ENCODE results near the gene CTSE.

Gene CTSE

DNA sequence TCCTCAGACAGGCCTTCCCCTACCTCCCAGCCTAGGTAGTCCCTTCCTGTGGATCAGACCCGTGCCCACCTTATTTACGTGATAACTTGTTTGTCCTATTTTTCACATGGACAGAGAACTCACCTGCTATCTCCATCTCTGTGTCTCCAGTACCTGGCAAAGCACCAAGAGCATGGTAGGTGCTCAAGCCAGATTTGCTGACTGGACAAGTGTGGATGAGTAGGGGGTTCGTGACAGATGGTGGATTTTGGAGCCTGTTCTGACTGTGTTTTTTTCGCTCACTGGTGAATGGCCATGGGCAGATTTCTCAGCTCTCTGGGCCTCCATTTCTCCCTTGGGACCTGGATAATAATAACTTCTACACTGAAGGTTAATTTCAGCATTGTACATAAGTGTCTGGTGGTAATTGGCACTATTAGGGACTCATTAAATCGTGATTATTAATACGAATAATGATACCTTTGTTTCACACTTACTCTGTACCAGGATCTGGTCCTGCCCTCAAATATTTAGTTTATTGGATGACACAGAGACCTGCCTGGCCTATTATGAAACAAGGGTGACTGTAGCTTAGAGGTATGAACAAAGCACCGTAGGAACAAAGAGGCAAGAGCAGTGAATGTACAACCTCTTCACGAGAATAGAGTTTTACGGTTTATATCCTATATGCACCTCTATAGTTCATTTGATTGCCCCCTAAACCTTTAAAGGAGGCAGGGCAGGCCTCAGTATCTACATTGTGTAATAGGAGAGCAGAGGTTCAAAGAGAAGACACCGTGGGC lies 56.0 kb downstream of the CTSE start:
- no peak for DNase-seq

DNA sequence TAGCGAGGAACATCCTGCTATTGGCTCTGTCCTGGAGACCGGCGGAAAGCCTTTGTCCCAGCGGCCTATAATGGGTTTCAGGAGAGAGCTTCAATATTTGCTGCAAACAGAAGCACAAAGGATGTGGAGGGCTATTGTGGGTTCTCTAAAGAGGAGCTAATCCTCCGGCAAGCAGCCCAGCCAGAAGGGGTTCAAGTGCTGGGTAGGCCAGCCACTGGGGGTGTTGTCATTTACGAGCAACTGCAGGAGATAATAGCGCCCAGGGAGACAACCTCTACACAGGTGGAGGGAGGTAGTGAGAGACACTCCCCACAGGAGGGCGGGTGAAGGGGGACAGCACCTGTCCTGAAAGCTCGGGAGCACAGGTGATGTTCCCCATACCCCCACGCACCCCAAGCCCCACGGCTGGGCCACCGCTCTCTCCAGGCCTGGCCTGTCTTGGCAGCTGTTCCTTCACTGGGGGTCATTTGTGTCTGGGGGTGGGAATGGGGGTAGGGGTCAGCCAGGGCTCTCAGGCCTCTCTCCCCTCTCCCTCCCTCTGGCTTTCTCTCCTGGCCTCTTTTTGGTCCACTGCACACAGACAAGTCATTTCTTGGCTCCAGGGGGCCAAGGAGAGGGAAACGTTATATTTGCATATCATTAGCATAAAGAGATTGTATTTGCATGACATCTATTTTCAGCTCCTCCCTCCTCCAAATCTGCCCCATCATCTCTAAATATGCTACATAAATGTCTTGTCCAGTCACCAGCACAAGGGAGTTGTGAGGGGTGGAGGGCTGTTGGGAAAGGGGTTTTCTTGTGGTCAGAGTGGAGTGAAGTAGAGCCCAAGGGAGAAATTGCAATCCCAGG lies 58.4 kb downstream of the CTSE start:
- no peak for DNase-seq

DNA sequence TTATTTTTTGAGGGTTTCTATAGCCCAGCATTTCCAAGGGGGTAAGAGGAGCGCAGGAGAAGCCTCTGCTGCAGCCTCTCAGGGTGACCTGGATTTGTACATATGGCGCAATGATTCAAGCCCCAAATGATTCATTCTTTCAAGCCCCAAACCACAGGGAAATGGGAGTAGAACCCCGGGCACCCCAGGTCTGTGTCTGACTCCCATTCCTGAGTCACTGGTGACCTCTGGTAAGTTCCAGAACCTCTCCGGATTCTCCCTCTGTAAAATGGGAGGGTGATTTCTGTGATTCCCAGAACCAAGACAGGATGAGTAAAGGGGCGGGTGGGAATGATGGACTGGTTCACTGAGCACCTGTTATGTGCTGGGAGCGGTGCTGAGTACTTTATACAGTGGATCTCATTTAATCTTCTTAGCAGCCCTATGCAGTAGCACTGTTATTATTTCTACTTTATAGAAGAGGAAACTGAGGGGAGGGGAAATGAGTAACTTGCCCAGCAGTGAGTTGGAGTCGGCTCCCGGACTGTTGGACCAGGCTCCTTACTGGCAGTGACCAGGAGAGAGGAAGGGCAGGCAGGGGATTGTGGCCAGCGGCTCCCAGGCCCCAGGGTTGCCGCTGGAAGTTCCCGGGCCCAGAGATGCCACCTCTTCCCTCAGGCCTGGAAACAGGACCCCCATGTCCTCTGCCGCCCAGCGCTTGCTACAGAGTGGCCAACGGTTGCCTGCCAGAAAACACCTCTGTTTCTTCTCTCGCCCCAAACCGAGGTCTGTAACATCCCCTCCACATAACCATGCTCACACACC lies 60.1 kb downstream of the CTSE start:
- no peak for DNase-seq

DNA sequence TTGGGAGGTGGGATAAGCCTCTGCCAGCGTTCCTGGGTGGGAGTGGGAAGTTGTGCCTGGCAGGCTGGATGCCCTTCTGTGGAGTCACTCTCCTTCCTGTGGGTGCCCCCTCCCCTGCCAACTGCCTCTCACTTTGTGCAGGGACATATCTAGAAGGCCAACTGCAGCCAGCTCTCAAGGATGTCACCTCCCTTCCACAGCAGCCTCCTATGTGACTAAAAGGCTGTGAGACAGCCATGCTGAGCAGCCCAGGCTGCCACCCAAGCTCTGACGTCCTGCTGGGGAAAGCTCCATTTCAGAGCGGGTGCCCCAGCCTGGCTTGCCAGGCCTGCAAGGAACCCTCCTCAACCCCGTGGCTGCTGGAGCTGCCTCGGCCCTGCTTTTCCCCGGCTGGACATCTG lies 60.9 kb downstream of the CTSE start:
- DNase-seq, result no peak

- DNase-seq, result no peak
Observed at GRCh38 chr1:205961991-205962820, 61.5 kb downstream of the CTSE start.

DNA sequence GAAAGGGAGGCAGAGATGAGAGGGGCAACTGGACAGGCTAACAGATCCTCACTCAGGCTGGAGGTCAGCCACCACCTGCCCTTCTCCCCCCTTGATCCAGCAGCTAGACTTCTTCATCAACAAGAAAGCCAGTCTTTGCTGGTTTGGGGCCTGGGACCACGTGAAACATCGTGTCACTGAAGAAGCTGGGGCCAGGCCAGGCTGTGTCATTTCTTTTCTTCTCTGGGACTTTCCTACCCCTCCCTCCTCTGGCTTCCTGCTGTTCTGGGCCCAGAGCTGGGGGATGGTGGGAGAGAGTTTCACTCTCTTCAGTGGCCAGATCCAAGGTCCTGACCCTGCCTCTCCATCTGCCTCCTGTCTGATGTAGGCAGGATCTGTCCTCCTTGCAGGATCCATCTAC lies 62.3 kb downstream of the CTSE start:
- DNase-seq, result no peak

DNA sequence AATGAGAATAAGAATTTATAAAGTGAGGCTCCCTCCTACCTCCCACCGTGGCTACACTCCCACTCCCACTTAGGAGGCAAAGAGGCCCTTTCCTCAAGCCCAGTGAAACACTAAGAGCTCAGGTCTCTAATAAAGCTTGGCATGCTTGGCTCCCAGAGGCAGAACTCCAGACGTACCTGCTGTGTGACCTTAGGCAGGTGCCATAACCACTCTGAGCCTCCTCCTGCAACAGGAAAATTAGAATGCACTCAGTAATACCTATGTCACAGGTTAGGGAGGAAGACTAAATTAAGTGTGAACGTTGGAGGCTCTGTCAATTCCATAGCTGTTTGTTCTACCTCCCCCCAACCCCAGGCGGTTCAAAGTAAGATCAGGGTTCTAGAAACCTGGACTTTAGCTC lies 63.9 kb downstream of the CTSE start:
- no peak for DNase-seq
